GM21423 (cell line): ENCODE measurements around the gene RCOR3.
"Not testable (repeated sequence)": the region's sequence is repeated elsewhere in the genome, so short reads cannot be mapped to it uniquely, and the experiment has no call there.

Experiments
- ATAC-seq: cut with Tn5 transposase; IDR thresholded peaks from one replicate; pipeline ENCODE4 v1.9.1; 2021; ENCODE audit warnings: mild to moderate bottlenecking, moderate library complexity; ENCODE audit not compliant: unreplicated experiment

Gene RCOR3

DNA sequence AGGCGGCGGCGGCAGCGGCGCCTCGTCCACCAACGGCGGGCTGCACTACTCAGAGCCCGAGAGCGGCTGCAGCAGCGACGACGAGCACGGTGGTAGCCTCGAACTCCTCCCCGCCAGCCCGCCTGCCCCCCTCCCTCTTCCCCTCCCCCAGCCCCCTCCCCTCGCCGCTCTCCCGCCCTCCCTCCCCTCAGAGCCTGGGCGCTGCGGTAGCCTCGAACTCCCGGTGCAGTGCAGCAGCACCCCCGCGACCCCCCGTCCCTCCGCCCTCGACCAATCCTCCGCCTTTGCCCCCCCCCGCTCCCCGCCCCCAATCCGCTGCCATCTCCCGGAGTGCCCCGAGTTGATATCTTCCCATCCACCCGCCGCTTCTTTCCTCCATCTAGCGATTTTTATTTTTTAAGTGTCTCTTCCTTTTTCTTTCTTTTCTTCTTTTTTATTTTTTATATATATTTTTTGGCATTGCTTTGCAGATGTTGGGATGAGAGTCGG is 516 bp downstream of the RCOR3 start:
- ATAC-seq, result no peak

DNA sequence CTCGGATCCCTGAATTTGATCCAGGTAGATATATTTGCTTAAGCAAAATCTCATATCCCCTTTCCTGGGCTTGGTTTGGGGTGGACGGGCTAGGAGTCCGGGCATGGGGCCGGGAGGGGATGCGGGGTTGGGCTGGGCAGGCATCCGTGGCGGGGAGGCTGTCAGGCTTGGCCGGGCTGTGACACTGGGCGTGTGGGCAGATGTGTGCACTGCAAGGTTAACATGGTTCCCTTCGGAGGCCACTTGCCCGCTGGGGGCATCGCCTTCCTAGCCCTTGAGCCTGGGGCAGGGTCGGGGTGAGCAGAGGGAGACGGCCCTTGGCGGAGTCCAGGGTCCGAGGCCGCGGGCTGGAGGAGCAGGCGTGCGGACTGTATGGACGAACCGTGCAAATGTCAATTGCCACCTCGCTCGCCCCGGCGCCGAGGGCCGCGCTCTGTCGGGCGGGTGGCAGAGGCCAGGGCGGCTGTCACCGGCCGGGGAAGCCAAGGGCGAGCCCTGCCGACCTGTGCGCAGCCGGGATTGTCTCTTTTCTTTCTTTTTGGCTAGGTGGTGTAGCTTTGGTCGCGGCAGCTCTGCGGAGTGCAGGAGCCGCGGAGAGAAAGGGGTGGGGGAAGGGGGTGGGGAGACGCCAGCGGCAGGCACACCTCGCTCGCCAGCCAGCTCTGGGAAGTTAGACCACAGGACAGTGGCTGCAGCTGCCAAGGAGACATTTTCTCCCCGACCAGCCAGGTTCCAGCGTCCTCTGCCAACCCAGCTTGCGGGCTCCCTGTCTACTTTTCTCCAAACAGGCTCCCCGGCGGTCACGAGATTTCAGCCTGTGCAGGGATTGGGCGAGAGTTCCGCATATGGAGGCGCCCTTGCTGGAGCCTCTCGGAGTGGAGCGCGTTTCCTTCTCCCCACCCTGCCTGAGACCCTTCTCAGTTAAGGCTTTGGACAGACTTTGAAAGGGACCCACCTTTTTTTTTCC is 1.3 kb downstream of the RCOR3 start:
- ATAC-seq, result peak; percentile 34

DNA sequence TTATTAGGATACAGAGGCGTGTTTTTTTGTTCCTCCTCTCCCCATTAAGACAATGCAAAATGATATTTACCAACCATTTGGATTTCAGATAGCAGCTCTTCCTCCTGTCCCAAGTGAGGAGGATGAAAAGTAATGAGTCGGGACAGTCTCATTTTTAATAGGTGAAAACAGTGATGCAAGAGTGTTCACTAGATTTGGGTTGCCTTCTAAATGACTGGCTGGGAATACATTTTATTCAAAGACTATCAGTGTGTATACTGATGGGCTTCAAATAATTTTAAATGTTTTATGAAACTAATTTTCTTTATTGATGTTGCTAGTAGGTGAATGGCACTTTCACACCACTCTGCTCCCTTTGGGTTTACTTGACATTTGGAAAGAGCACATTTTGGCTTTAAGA is 2.1 kb downstream of the RCOR3 start:
- ATAC-seq, result no peak

DNA sequence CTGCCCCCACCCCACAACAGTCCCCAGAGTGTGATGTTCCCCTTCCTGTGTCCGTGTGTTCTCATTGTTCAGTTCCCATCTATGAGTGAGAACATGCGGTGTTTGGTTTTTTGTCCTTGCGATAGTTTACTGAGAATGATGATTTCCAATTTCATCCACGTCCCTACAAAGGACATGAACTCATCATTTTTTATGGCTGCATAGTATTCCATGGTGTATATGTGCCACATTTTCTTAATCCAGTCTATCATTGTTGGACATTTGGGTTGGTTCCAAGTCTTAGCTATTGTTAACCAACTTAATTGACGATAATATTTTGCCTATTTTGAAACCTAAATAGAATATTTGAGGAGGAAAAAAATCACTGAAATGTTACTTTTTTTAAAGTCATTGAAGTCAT is 3.9 kb downstream of the RCOR3 start:
- not testable (repeated sequence) for ATAC-seq

DNA sequence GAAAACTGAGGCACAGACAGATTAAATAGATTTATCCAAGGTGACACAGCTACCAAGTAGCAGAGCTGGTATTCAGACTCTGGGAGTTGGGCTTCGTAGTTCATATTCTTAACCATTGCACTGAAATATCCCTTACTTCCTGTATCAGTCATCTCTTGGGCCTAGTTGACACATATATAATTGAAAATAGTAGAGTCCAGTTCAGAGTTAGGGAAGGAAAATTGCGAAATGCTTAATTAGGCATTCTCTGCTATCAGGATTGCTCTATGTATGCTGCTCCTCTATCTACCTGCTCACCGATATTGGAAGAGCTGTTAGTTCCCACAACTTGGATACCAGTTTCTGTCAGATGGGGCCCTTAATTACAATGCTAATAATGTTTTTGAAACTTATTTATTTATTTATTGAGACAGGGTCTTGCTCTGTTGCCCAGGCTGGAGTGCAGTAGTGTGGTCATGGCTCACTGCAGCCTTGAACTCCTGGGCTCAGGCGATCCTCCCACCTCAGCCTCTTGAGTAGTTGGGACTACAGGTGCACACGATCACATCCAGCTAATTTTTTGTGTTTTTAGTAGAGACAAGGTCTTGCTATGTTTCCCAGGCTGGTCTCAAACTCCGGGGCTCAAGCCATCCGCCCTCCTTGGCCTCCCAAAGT is 8.2 kb downstream of the RCOR3 start:
- ATAC-seq, result no peak

DNA sequence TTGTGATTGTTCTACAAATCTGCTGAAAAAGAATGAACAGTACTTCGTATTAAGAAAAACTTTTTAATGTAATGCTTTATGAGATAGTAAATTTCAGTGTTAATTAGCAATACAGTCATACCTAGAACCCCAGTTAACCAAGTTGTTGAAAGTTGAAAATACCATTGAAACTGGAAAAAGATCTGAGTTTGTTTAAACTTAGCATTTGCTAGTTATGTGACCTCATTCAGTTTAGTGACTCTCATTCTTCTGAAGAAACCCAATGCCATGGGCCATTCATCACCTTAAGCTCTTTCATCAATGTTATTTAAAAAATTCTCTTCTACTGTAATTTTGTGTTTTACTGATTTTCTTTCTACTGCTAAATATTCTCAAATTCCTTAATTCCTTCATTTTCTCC is 20.2 kb downstream of the RCOR3 start:
- no peak for ATAC-seq

DNA sequence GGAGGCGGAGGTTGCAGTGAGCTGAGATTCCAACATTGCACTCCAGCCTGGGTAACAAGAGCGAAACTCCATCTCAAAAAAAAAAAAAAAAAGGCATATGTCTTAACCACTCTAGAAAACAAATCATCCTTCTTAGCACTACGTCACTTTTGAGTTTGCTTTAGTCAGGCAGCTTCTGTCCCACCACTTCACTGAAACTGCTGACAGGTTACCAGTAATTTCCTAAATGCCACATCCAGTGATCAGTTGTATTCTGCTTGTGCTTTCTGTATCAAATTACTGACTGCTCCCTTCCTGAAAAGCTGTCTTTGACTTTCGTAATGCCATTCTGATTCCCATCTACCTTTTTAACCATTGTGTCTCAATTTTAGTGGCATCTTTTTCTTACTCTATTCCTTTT is 21.7 kb downstream of the RCOR3 start:
- ATAC-seq, result no peak

DNA sequence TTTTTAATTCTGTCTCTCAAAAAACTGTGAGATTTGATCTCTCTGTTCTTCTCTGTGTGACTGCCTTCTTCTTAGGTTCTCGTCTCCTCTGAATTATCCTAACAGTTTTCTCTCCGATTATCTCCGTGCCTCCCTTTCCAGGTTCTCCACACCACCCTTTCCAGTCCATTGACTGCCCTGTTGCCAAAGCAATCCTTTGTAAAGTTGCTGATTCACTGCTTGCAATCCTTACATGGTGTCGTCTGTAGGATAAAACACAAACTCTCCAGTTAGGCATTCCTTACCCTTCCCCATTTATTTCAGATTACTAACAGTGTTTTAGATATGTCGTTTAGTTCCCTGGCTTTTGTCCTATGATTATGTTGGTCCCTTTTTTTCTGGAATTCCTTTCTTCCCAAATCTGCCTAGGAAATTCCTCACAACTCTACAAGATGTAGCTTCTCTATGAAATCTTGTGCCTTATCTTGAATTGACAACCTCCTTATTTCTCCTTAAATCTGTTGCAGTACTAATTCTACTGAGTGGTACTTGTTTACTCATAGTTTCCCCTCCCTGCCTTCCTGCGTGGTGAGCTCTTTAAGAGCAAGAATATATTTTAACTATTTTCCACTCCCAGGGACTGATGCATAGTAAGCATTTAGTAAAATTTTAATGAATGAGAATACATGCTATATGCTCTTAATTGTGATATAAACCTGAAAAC is 22.3 kb downstream of the RCOR3 start:
- ATAC-seq, result no peak

DNA sequence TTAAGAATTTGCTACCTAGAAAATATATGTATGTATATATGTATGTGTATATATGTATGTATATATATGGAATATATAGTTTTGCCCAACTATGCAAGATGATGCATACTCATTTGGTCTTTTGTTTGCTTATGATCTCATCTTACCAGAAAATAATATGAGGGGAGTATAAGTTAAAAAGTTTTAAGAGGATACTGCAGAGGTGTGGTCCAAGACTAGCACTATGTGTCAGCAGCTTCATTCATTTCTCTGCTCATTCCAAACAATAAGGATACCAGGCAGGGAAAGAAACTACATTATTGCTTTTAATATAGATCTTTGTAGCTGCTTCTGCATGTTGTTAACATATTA is 22.8 kb downstream of the RCOR3 start:
- no peak for ATAC-seq

DNA sequence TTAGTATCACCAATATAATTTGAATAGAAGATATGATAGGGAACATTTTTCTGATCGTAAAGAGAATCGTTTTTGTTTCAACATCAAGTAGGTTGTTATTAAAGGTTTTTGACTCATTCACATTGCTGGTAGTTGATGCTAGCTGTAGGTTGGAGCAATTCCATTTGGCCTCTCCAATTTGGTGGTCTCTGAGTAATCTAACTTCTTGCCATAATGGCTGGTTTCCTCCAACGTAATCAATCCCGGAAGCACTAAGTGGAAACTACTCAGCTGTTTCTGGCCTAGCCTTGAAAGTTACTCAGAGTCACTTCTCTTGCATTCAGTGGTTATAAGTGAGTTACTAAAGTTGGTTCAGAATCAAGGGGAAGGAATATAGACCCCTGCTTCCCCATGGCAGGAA is 26.0 kb downstream of the RCOR3 start:
- no peak for ATAC-seq

DNA sequence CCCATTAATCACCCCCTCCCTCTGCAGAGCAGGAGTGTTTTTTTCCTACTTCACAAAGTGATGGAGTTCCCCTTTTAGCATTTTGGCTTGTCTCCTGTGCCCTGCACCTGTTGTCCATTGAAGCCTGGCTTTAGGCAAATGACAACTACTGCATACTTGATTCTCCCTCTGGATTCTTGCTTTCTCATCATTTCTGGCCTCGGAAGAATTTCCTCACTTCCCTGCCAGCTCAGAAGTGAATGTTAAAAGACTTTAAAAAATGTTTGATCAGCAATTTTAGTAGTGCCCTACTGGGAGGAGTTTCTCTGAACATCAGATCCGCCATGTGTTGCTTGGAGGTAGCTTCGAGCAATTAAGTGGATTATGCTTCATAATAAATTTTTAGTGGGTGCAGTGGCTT is 28.1 kb downstream of the RCOR3 start:
- no peak for ATAC-seq

DNA sequence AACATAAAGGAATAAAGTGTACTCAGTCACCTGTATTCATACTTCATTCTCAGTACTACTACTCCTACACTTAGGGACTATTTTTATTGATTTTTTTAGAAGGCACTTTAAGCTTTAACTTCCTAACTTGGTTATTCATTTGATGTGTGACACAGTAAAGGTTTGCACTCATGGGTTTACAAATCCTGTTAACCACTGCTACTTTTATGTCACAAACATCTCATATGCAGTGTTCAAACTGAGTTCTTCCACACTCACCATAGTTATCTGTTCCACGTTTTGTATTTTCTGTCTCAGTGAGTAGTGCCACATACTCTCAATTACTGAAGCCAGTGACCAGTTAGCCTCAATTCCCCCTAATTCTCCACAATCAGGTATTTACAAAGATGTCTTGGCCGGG is 33.2 kb downstream of the RCOR3 start:
- no peak for ATAC-seq

DNA sequence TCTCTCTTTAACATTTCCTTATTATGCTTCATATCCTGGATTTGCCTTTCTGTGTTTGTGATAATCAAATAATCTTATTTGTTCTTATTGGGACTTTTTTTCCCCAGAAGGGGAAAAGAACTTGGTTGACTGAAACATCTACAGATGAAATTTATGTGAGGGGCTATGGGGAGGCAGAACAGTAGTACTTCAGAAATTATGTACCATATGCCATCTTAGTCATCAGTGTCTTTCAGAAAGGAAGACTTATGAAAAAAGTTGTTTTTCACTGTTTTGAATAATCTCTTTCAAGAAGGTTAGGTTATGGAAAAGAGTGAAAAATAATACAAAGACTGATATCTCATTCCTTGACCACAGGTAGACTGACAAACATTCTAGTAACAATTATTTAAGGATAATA is 37.2 kb downstream of the RCOR3 start:
- ATAC-seq, result no peak

DNA sequence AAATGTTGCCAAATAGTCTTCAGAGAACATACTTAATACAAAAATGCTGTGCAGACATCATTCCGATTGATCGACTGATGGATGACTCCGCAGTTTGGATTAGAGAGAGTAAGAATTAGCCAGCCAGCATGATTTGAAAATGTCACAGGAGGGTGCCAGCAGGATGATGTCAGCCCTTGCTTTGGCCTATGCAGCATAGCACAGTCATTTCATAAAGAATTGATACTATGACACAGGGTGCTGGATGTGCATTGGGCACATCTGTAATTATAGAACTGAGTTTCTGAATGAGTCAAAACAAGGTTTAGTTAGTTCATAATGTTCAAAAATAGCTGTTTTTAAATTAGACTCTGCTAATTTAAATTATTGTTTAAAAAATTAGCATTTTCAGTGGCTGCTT is 45.9 kb downstream of the RCOR3 start:
- peak; percentile 92 for ATAC-seq

DNA sequence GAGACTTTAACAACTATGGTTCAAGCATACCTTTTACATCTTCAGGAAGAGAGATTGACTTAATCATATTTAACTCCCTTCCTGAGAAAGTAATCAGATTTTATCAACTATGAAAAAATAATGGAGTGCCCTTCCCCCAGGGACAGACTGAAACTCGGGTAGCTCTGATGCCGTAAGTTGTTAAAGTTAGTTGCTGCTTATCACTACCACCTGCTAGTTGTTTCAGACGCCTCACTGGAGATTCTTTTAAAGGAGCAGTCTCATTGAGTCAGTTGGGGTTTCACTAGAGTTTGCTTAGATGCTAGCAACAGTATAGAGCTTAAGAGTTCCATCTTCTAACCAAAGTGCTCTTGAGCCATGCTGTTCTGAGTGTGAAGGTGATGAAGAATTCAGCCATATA is 50.5 kb downstream of the RCOR3 start:
- ATAC-seq, result no peak

DNA sequence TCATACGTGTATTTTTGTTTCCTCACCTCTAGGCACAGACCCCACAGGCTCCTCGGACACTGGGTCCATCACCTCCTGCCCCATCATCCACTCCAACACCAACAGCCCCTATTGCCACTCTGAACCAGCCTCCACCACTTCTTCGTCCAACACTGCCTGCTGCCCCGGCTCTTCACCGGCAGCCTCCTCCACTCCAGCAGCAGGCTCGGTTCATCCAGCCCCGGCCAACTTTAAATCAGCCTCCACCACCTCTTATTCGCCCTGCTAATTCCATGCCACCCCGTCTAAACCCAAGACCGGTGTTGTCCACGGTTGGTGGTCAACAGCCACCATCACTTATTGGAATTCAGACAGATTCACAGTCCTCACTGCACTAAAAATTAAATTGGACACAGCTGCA is 54.2 kb downstream of the RCOR3 start:
- no peak for ATAC-seq

DNA sequence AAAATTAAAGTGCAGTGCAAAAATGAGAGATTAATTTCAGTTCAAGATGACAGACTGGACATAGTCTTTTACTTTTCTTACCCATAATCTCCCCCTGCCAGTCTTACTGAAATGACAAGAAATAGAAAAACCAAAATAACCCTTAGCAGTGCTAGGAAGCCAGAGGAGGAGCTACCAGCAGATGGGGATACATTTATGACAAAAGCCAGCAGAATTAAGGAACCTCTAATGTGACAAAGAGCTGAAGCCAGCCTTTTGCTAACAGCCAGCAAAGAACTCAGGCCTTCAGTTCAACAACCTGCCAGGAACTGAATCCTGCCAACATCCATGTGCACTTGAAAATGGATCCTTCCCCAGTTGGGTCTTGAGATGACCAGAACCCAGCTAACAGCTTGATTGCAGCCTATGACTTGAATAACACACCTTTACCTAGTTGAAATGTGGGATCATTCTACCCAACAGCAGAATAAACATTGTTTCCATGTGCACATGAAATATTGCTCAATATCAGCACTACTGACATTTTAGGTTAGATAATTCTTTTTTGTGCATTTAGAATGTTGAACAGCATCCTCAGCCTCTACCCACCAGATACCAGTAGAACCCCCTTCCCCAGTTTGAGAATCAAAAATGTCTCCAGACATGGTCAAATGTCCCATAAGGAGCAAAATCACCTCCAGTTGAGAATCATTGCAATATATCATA is 59.6 kb downstream of the RCOR3 start:
- ATAC-seq, result no peak

DNA sequence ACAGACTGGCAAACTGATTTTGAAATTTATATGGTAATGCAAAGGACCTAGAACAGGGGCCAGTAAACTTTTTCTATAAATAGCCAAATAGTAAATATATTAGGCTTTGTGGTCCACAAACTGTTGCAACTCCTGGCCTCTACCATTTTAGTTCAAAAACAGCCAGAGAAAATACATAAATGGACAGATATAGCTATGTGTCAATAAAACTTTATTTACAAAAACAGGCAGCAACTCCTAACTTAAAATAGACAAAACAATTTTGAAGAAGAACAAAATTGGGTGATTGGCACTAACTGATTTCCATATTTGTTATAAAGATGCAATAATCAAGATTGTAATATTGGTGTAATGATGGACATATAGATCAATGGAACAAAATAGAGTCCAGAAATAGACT is 60.7 kb downstream of the RCOR3 start:
- no peak for ATAC-seq

DNA sequence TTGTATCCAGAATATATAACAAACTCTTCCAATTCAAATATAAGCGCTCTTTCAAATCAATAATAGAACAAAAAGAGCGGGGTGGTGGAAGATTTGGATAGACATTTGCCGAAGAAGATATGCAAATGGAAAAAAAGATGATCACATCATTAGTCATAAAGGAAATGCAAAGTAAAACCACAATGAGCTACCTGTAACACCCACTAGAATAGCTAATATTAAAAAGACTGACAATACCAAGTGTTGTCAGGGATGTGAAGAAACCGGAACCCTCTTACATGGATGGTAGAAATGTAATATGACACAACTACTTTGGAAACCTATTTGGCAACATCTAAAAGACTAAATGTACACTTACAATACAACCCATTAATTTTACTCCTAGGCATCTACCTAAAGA is 61.8 kb downstream of the RCOR3 start:
- ATAC-seq, result no peak

DNA sequence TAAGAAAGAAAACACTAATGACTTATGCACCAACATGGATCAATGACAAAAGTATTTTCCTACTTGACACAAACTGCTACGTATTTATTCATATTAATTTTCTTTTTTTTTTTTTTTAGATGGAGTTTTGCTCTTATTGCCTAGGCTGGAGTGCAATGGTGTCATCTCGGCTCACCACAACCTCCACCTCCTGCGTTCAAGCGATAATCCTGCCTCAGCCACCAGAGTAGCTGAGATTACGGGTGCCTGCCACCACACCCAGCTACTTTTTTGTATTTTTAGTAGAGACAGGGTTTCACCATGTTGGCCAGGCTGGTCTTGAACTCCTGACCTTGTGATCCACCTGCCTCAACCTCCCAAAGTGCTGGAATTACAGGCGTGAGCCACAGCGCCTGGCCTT is 62.5 kb downstream of the RCOR3 start:
- ATAC-seq, result not testable (repeated sequence)
